Thoracic aorta (tissue), 2 donors: Measurements from ENCODE around the gene TBX1. TPM values are rescaled to one million over a fixed set of nuclear protein-coding genes. Genes with fewer than 3 reads are reported as not detected.

Source experiments
- ATAC-seq: fragments of 150-250 bp; one replicate; pipeline ENCODE4 v1.8.0; 2017; ENCODE audit warnings: low read depth; ENCODE audit not compliant: insufficient number of reproducible peaks, low FRiP score
- DNase-seq: peaks from one replicate; pipeline ENCODE4 v3.0.0-alpha.2; 2020; ENCODE audit warnings: low spot score
- H3K27ac ChIP-seq, 2 donors: fragments of 200-600 bp; sonication (generic); 1 replicate in 1 of 2; 2 replicates in 1 of 2; pipeline ENCODE4 v1.5.1; 2016; ENCODE audit warnings: mild to moderate bottlenecking in 2 of 2, moderate library complexity in 2 of 2
- H3K27me3 ChIP-seq: fragments of 200-600 bp; sonication (generic); replicated peaks from 2 replicates; pipeline ENCODE4 v1.6.0; 2016; ENCODE audit warnings: mild to moderate bottlenecking; ENCODE audit not compliant: insufficient read depth
- H3K36me3 ChIP-seq: fragments of 200-600 bp; sonication (generic); one replicate; pipeline ENCODE4 v1.5.1; 2016
- H3K4me1 ChIP-seq, 2 donors: fragments of 200-600 bp; sonication (generic); 1 replicate in 1 of 2; 2 replicates in 1 of 2; pipeline versions ENCODE4 v1.5.1 to v1.6.0; 2016; ENCODE audit warnings: low read depth in 2 of 2, mild to moderate bottlenecking in 1 of 2; ENCODE audit not compliant: control insufficient read depth in 1 of 2
- H3K4me3 ChIP-seq: fragments of 200-600 bp; sonication (generic); 2 replicates; pipeline ENCODE4 v1.5.1; 2016; ENCODE audit warnings: mild to moderate bottlenecking
- H3K9me3 ChIP-seq: fragments of 200-600 bp; sonication (generic); 2 replicates; pipeline ENCODE4 v1.5.1; 2016
- total RNA-seq, 2 donors: library from RNA; depleted of rRNA; stranded (reverse); fragments of >200 nt; gene quantifications; one replicate each; pipeline versions ENCODE4 v1.1.0 to v1.2.3, GENCODE V29; 2016
- TF ChIP-seq, protein P1 (sequence below): fragments of 200-600 bp; sonication (generic); IDR thresholded peaks from one replicate; pipeline ENCODE4 v1.5.1; 2019; ENCODE audit warnings: antibody characterized with exemption

TBX1 gene
- total RNA-seq, 2 donors from 2014 or later: 2.7 to 8.0 TPM

- Histone ChIP-seq H3K27ac (no peak overlapping the region), H3K36me3 (no peaks in the 10 kb centered on the region), H3K4me1 (no peaks in the 10 kb centered on the region), H3K4me3 (no peak overlapping the region), H3K9me3 (no peaks in the 10 kb centered on the region), H3K27me3 (no peaks in the 10 kb centered on the region)
- ATAC-seq (no peak), DNase-seq (no peak)
- TF ChIP-seq, protein P1, sequence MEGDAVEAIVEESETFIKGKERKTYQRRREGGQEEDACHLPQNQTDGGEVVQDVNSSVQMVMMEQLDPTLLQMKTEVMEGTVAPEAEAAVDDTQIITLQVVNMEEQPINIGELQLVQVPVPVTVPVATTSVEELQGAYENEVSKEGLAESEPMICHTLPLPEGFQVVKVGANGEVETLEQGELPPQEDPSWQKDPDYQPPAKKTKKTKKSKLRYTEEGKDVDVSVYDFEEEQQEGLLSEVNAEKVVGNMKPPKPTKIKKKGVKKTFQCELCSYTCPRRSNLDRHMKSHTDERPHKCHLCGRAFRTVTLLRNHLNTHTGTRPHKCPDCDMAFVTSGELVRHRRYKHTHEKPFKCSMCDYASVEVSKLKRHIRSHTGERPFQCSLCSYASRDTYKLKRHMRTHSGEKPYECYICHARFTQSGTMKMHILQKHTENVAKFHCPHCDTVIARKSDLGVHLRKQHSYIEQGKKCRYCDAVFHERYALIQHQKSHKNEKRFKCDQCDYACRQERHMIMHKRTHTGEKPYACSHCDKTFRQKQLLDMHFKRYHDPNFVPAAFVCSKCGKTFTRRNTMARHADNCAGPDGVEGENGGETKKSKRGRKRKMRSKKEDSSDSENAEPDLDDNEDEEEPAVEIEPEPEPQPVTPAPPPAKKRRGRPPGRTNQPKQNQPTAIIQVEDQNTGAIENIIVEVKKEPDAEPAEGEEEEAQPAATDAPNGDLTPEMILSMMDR: no peak
Measured at GRCh38 chr22:19741053-19741452, 19.5 kb upstream of the TBX1 start.

DNA sequence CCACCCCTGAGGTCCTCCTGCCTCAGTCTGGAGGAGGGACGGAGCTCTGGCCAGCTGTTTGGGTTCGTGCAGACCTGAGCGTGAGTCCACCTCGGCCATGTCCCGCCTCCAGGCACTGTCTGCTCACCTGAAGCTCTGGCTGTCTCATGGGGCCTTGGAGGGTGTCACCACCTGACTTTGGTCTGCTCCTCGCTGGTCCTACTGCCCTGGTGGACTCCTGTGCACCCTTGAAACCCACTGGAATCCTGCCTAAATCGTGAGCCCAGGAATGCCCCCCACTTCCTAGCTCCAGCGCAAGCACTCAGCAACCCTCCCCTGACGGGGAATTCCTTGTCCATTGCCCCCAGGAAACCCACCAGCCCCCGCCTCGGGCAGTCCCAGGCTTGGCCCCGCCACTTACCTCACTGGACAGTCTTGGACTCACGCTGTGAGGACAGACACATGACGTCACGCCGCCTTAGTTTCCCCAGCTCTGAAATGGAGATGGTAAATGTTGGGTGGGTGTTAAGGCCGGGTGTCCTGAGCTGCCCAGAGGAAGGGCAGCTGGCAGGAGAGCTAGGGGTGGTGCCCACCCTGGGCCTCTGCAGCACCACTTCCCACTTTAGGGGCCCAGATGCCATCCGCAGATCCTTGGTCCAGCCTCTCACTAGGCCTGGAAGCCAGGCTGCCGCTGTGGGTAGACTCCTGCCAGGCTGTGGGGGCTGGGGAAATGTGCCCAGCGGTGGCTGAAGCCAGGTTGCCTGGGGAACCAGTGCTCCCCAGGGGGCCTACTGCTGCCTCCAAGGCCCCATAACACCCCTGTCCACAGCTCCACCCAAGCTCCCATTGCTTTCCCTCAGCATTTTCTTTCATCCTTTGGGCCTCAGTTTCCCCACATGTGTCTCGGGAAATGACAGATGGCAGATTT lies 18.2 kb upstream of the TBX1 start:
- H3K27ac ChIP-seq: no peak overlapping the region
- H3K4me3 ChIP-seq: no peak overlapping the region
- TF ChIP-seq, protein P1: no peak
- DNase-seq: no peak
- no peak for ATAC-seq
- H3K4me1 ChIP-seq: no peaks in the 10 kb centered on the region
- no peaks in the 10 kb centered on the region for H3K27me3 ChIP-seq
- H3K9me3 ChIP-seq: no peaks in the 10 kb centered on the region
- no peaks in the 10 kb centered on the region for H3K36me3 ChIP-seq

- H3K27me3 ChIP-seq: no peaks in the 10 kb centered on the region
Measured at GRCh38 chr22:19743081-19743480, 17.5 kb upstream of the TBX1 start.

GRCh38 chr22:19743651-19744050 lies 16.9 kb upstream of the TBX1 start:
- Histone ChIP-seq H3K4me3 (no peak overlapping the region), H3K4me1 (no peaks in the 10 kb centered on the region), H3K36me3 (no peaks in the 10 kb centered on the region), H3K9me3 (no peaks in the 10 kb centered on the region), H3K27me3 (no peaks in the 10 kb centered on the region), H3K27ac (no peak overlapping the region)
- TF ChIP-seq, protein P1: no peak
- no peak for DNase-seq
- no peak for ATAC-seq

More at GRCh38 chr22:19743081-19743480, 17.5 kb upstream of the TBX1 start:
- H3K4me1 ChIP-seq: no peaks in the 10 kb centered on the region
- H3K27ac ChIP-seq: no peak overlapping the region
- H3K4me3 ChIP-seq: no peak overlapping the region
- no peak for DNase-seq
- TF ChIP-seq, protein P1: no peak
- no peaks in the 10 kb centered on the region for H3K36me3 ChIP-seq
- ATAC-seq: no peak
- H3K9me3 ChIP-seq: no peaks in the 10 kb centered on the region

DNA sequence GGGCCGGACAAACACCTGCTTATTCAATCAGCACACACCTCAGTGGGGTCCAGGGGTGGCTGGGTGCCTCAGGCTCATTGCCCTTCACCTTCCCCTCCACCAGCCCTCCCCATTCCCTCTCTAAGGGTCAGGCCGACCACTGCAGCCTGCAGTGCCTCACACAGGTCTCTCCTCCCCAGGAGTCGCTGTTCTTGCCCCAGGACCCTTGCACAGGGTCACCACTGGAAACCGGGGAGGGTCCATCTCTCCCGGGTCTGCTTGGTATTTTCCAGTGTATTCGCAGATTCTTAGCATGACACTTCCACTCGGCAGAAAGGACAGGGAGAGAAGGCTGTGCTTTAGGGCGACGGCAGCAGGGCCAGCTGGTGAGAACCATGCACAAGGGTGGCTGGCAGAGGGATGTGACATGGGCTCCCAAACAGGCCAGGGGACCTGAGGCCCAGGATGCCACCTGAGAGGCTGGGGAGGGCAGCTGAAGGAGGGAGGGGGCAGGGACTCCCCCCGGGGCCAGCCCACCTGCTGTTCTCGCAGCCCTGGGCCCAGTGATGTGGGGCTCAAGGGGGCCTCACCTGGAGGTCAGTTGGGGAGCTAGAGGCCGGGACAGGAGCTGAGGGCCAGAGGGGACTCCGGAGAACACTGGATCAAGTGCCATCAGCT lies 16.1 kb upstream of the TBX1 start:
- no peak overlapping the region for H3K27ac ChIP-seq
- no peaks in the 10 kb centered on the region for H3K36me3 ChIP-seq
- TF ChIP-seq, protein P1: no peak
- H3K27me3 ChIP-seq: no peaks in the 10 kb centered on the region
- no peak for ATAC-seq
- no peak for DNase-seq
- no peaks in the 10 kb centered on the region for H3K4me1 ChIP-seq
- no peak overlapping the region for H3K4me3 ChIP-seq
- H3K9me3 ChIP-seq: no peaks in the 10 kb centered on the region
